Kidney (tissue), 14 donors: ENCODE measurements around the gene NPIPB6. TPM values are rescaled to one million over a fixed set of nuclear protein-coding genes. Genes with fewer than 3 reads are reported as not detected.

ENCODE experiments used
- DNase-seq, 5 donors: peaks; one replicate each; pipeline ENCODE4 v3.0.0-alpha.2; 2013 to 2020
- FAIRE-seq: peaks from 2 replicates; lab custom pipeline; 2012; peaks lifted over from hg19 to GRCh38; lab: Jason Lieb, UNC
- H3K27ac ChIP-seq, 2 donors: one replicate each; pipeline ENCODE4 v1.7.0; 2013; ENCODE audit warnings: low read depth in 2 of 2, low read length in 2 of 2, inconsistent platforms in 1 of 2
- H3K27me3 ChIP-seq: one replicate; pipeline ENCODE4 v1.7.1; 2013; ENCODE audit warnings: low read length, inconsistent platforms; ENCODE audit not compliant: control insufficient read depth, insufficient read depth
- H3K36me3 ChIP-seq, 3 donors: one replicate each; pipeline versions ENCODE4 v1.7.0 to v1.7.1; 2013; ENCODE audit warnings: low read length in 3 of 3, control low read depth in 1 of 3, inconsistent platforms in 1 of 3; ENCODE audit not compliant: insufficient read depth in 3 of 3, control insufficient read depth in 2 of 3
- H3K4me1 ChIP-seq, 3 donors: one replicate each; pipeline versions ENCODE4 v1.7.0 to v1.7.1; 2013; ENCODE audit warnings: low read length in 3 of 3, inconsistent platforms in 1 of 3, low read depth in 1 of 3; ENCODE audit not compliant: control insufficient read depth in 2 of 3, insufficient read depth in 2 of 3
- H3K4me3 ChIP-seq, 3 donors: one replicate each; pipeline versions ENCODE4 v1.7.0 to v1.8.1; 2013; ENCODE audit warnings: low read length in 3 of 3, control low read depth in 1 of 3, inconsistent platforms in 1 of 3
- H3K9ac ChIP-seq, 3 donors: one replicate each; pipeline versions ENCODE4 v1.7.0 to v1.7.1; 2013; ENCODE audit warnings: low read length in 3 of 3, control low read depth in 1 of 3, inconsistent platforms in 1 of 3
- H3K9me3 ChIP-seq, 3 donors: one replicate each; pipeline versions ENCODE4 v1.7.0 to v1.7.1; 2013; ENCODE audit warnings: low read length in 3 of 3, control low read depth in 1 of 3, inconsistent platforms in 1 of 3; ENCODE audit not compliant: control insufficient read depth in 2 of 3, insufficient read depth in 1 of 3
- intact Hi-C: fragments of 100-400 bp; cut with DNase I; formaldehyde crosslinking; loops from one replicate; pipeline ENCODE4 v1.11.1; 2022
- polyA plus RNA-seq: library from polyadenylated mRNA; stranded (reverse); fragments of 350-450 nt; fragmentation: Illumina TruSeq; extraction: RNeasy Lipid Tissue Mini Kit (QIAGEN cat#74804); gene quantifications from one replicate; pipeline ENCODE4 v1.2.3, GENCODE V29; 2014; ENCODE audit warnings: low read depth, low replicate concordance; ENCODE audit not compliant: insufficient read depth
- total RNA-seq: library from RNA; stranded (reverse); fragmentation: NEBNext Ultra II Directional; extraction: Animal tissue kit (Norgen Biotek cat#: 25700); gene quantifications from one replicate; pipeline ENCODE4 v1.2.1, GENCODE V29; 2021
- TF ChIP-seq, protein P1 (sequence below): IDR thresholded peaks from 3 replicates; pipeline ENCODE4 v1.5.1; 2012; ENCODE audit warnings: mild to moderate bottlenecking, moderate library complexity, borderline replicate concordance; ENCODE audit not compliant: insufficient read depth; ENCODE audit errors: extremely low read depth
- donor health status: control.
- donor health status: control.
- donor health status: control.
- donor health status: control.
- donor health status: control.
- donor health status: DM: yes; HTN: yes; CAD: no.
- donor health status: Normal renal cell carcinoma (clear cell type).

Gene NPIPB6
- total and polyA plus RNA-seq, 2 donors from 2014 or later, result 2.4 TPM; not detected in 1

DNA sequence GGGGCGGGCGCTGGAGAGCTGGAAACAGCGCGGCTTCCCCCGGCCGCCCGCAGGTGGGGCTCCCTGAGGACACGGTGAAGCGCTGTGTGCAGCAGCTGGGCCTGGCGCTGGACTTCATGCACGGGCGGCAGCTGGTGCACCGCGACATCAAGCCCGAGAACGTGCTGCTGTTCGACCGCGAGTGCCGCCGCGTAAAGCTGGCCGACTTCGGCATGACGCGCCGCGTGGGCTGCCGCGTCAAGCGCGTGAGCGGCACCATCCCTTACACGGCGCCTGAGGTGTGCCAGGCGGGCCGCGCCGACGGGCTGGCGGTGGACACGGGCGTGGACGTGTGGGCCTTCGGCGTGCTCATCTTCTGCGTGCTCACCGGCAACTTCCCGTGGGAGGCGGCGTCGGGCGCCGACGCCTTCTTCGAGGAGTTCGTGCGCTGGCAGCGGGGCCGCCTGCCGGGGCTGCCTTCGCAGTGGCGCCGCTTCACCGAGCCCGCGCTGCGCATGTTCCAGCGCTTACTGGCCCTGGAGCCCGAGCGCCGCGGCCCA lies 43.2 kb downstream of the NPIPB6 start:
- Histone ChIP-seq H3K36me3 (no peaks in the 10 kb centered on the region), H3K9ac (no peak overlapping the region), H3K4me3 (no peak overlapping the region), H3K9me3 (no peaks in the 10 kb centered on the region), H3K27me3 (no peaks in the 10 kb centered on the region), H3K4me1 (no peaks in the 10 kb centered on the region), H3K27ac (no peak overlapping the region)
- intact Hi-C loops, result no loop called here
- DNase-seq, result peak in 1 of 5 donors; percentile 71
- FAIRE-seq, result no peak
- TF ChIP-seq, protein P1, sequence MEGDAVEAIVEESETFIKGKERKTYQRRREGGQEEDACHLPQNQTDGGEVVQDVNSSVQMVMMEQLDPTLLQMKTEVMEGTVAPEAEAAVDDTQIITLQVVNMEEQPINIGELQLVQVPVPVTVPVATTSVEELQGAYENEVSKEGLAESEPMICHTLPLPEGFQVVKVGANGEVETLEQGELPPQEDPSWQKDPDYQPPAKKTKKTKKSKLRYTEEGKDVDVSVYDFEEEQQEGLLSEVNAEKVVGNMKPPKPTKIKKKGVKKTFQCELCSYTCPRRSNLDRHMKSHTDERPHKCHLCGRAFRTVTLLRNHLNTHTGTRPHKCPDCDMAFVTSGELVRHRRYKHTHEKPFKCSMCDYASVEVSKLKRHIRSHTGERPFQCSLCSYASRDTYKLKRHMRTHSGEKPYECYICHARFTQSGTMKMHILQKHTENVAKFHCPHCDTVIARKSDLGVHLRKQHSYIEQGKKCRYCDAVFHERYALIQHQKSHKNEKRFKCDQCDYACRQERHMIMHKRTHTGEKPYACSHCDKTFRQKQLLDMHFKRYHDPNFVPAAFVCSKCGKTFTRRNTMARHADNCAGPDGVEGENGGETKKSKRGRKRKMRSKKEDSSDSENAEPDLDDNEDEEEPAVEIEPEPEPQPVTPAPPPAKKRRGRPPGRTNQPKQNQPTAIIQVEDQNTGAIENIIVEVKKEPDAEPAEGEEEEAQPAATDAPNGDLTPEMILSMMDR, result no peak

DNA sequence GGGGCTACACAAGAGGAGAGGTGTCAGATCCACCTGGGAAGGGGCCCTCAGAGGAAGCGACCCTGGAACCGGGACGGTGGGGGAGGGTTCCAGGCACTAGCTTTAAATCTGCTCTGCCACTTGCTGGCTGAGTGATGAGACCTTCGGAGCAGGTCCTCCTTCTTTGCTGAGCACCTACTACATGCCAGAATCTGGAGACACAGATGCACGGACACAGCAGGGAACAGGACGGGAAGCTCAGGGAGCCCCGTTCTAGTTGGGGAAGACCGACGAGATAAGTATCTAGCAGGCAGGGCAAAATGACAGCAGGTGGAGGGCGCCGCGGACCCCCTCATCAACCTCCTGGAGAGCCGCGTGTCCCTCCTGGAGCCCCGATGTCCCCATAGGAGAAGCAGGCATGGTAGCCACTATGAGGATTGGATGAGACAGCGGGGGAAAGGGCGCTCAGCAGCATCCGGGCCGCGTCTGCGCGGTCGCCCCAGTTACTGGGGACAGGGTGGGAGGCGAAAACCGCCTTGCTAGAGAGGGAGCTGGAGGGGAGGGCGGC lies 43.8 kb downstream of the NPIPB6 start:
- TF ChIP-seq, protein P1, result no peak
- DNase-seq (peak in 1 of 5 donors; percentile 45), FAIRE-seq (no peak)
- Histone ChIP-seq H3K36me3 (no peaks in the 10 kb centered on the region), H3K9me3 (no peaks in the 10 kb centered on the region), H3K4me3 (no peak overlapping the region), H3K27ac (no peak overlapping the region), H3K9ac (no peak overlapping the region), H3K4me1 (no peaks in the 10 kb centered on the region), H3K27me3 (no peaks in the 10 kb centered on the region)
- intact Hi-C loops, result no loop called here

DNA sequence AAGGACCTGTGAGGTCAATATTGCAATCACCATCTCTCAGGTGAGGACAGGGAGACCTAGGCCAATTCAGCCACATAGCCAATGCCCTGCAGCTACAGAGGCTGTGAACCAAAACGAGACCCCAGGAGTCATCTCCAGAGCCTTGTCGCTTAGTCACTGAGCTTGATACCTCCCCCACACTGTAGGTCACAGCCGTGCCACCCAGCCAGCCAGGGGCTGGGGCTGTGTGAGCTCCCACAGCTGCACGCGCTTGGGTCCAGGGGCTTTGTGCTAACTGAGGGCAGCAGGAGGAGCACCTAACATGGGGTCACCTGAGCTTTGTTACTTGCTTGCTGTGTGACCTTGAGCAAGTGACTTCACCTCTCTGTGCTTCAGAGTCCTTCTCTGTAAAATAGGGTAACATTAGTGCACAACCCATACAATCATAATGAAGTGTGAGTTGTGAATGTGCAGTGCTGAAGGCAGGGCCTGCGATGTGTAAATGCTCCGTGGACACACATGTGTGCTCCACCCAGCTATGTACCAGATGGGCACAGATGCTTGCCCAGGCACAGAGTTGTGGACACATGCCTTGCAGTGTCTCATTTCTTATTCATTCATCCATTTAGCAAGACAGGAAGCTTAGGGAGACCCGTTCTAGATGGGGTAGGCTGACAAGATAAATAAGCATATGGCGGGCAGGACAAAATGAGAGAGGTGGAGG lies 45.1 kb downstream of the NPIPB6 start:
- Histone ChIP-seq H3K9me3 (no peaks in the 10 kb centered on the region), H3K4me1 (no peaks in the 10 kb centered on the region), H3K4me3 (no peak overlapping the region), H3K9ac (no peak overlapping the region), H3K27me3 (no peaks in the 10 kb centered on the region), H3K36me3 (no peaks in the 10 kb centered on the region), H3K27ac (no peak overlapping the region)
- intact Hi-C loops, result no loop called here
- DNase-seq, result peak in 1 of 5 donors; percentile 44
- no peak for FAIRE-seq
- TF ChIP-seq, protein P1, result no peak
